ENCODE results near the gene MAN2B2. TPM values are rescaled to one million over a fixed set of nuclear protein-coding genes. Genes with fewer than 3 reads are reported as not detected.

Gene MAN2B2
- total RNA-seq, 1 experiment from 2014 or later, result 5.9 TPM

DNA sequence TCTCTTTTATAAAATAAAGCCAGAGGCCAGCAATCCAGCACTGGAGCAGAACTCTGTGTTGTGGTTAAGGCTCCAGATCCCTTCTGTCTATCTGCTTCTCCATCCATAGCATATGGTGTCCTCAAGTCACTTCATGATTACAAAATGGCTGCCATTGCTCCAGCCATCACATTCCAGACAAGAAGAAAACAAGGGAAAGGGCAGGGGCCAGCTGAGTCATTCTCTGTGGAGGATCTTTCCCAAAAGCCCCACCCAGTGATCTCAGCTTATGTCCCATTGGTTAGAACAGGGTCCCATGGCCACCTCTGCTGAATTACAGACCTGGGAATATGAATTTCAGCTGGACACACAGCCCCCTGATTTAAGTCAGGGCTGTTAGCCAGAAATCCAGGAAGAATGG, 34.1 kb upstream of the MAN2B2 start:
- Histone ChIP-seq H3K14ac (ENCODE audit: insufficient read depth, low read length) (no peak overlapping the region), H3K27me3 (ENCODE audit: insufficient read depth, low read length) (no peaks in the 10 kb centered on the region), H3K23ac (ENCODE audit: insufficient read length, low read depth, low read length) (no peak overlapping the region), H3K9me3 (ENCODE audit: control insufficient read depth, low read depth, low read length) (no peaks in the 10 kb centered on the region), H3K18ac (ENCODE audit: insufficient read length, low read depth, low read length) (no peak overlapping the region), H3K56ac (ENCODE audit: insufficient read length, low read depth, low read length) (no peak overlapping the region), H4K91ac (ENCODE audit: insufficient read length, low read depth, low read length) (no peak overlapping the region), H3K9ac (ENCODE audit: extremely low read depth, insufficient read length, low read length) (no peak overlapping the region), H3K27ac (ENCODE audit: insufficient read length, low read depth, low read length) (no peak overlapping the region), H2BK12ac (ENCODE audit: insufficient read length, low read depth, low read length) (no peak overlapping the region), H3T11ph (ENCODE audit: low read length) (no peak overlapping the region), H2BK20ac (ENCODE audit: low read depth, low read length, poor library complexity, severe bottlenecking) (no peak overlapping the region), H3K4ac (ENCODE audit: low read depth, low read length) (no peak overlapping the region), H3K79me1 (ENCODE audit: insufficient read depth, low read depth, low read length, poor library complexity, severe bottlenecking) (no peaks in the 10 kb centered on the region), H3K23me2 (ENCODE audit: insufficient read length, low read depth, low read length, poor library complexity, severe bottlenecking) (no peaks in the 10 kb centered on the region), H3K4me1 (ENCODE audit: insufficient read depth, low read length) (no peaks in the 10 kb centered on the region), H4K5ac (ENCODE audit: insufficient read length, low read depth, low read length) (no peak overlapping the region), H4K8ac (replicated peaks; ENCODE audit: insufficient read length, low read depth, low read length) (no peak overlapping the region), H2AFZ (ENCODE audit: low read length) (no peak overlapping the region), H2BK15ac (ENCODE audit: low read depth, low read length) (no peak overlapping the region), H2BK5ac (ENCODE audit: insufficient read length, low read length) (no peak overlapping the region), H2AK5ac (ENCODE audit: insufficient read length, low read length) (no peak overlapping the region), H3K79me2 (ENCODE audit: insufficient read depth, low read length) (no peaks in the 10 kb centered on the region), H4K20me1 (ENCODE audit: control insufficient read depth, insufficient read depth, insufficient read length) (no peaks in the 10 kb centered on the region), H2BK120ac (ENCODE audit: low read depth, low read length, poor library complexity, severe bottlenecking) (no peak overlapping the region), H3K4me2 (ENCODE audit: insufficient read depth, insufficient read length, low read length) (no peak overlapping the region)
- H3K36me3 Mint-ChIP-seq (ENCODE audit: insufficient read depth in 1 of 3, low read depth in 3 of 3), result no peaks in the 10 kb centered on the region; a peak in 2 of 7 replicates
- peaks cover 48% of the 10 kb centered on the region for H3K27me3 Mint-ChIP-seq (ENCODE audit: low read depth)
- no peak for TF ChIP-seq CTCF (conservative IDR thresholded peaks at IDR 0.05)
- H3K27ac Mint-ChIP-seq, result no peak overlapping the region
- no peaks in the 10 kb centered on the region for H3K4me1 Mint-ChIP-seq
- DNase-seq, result no peak
- no peak overlapping the region for H3K4me3 Mint-ChIP-seq
- H3K9me3 Mint-ChIP-seq, result peaks cover 0 to 4% of the 10 kb centered on the region in 2 experiments; a peak in 2 of 5 replicates

All from H9 (cell line).